Embryonic facial prominence (tissue), 1 donor: ENCODE data around the gene MIPOL1.
"Not testable (repeated sequence)": the region's sequence is repeated elsewhere in the genome, so short reads cannot be mapped to it uniquely, and the experiment has no call there.

Experiments used
- DNase-seq: peaks from one replicate; pipeline ENCODE4 v3.0.0-alpha.2; 2016; ENCODE audit errors: extremely low spot score

The MIPOL1 gene

GRCh38 chr14:37284760-37285159 is 87.0 kb downstream of the MIPOL1 start:
- no peak for DNase-seq

- DNase-seq, result no peak
These were observed 87.5 kb downstream of the MIPOL1 start for GRCh38 chr14:37285220-37285619.

- no peak for DNase-seq
These were observed 92.0 kb downstream of the MIPOL1 start for GRCh38 chr14:37289688-37290087.

GRCh38 chr14:37295262-37295661 is 97.5 kb downstream of the MIPOL1 start:
- DNase-seq, result not testable (repeated sequence)

GRCh38 chr14:37311252-37311651 is 113.5 kb downstream of the MIPOL1 start:
- no peak for DNase-seq

GRCh38 chr14:37318938-37319337 is 121.2 kb downstream of the MIPOL1 start:
- no peak for DNase-seq

GRCh38 chr14:37320106-37320505 is 122.4 kb downstream of the MIPOL1 start:
- no peak for DNase-seq

GRCh38 chr14:37325332-37325731 is 127.6 kb downstream of the MIPOL1 start:
- DNase-seq, result no peak

GRCh38 chr14:37326434-37326833 is 128.7 kb downstream of the MIPOL1 start:
- no peak for DNase-seq

- DNase-seq, result not testable (repeated sequence)
These were observed 130.2 kb downstream of the MIPOL1 start for GRCh38 chr14:37327933-37328332.

- no peak for DNase-seq
These were observed 130.9 kb downstream of the MIPOL1 start for GRCh38 chr14:37328673-37329072.

GRCh38 chr14:37329189-37330001 is 131.7 kb downstream of the MIPOL1 start:
- no peak for DNase-seq

GRCh38 chr14:37330910-37331309 is 133.2 kb downstream of the MIPOL1 start:
- DNase-seq, result no peak

- DNase-seq, result no peak
These were observed 142.6 kb downstream of the MIPOL1 start for GRCh38 chr14:37340353-37340752.

- no peak for DNase-seq
These were observed 145.8 kb downstream of the MIPOL1 start for GRCh38 chr14:37343307-37344094.

- no peak for DNase-seq
These were observed 165.9 kb downstream of the MIPOL1 start for GRCh38 chr14:37363661-37364060.

- DNase-seq, result no peak
These were observed 171.7 kb downstream of the MIPOL1 start for GRCh38 chr14:37369425-37369824.

- DNase-seq, result no peak
These were observed 177.8 kb downstream of the MIPOL1 start for GRCh38 chr14:37375566-37375965.

- DNase-seq, result no peak
These were observed 179.3 kb downstream of the MIPOL1 start for GRCh38 chr14:37376944-37377609.

GRCh38 chr14:37384870-37385596 is 187.3 kb downstream of the MIPOL1 start:
- DNase-seq, result no peak

GRCh38 chr14:37397157-37397940 is 199.6 kb downstream of the MIPOL1 start:
- DNase-seq, result not testable (repeated sequence)
